ENCODE results near the gene ARID3A. TPM values are rescaled to one million over a fixed set of nuclear protein-coding genes. Genes with fewer than 3 reads are reported as not detected.

Gene ARID3A
- polyA plus RNA-seq, 4 donors, result 13.2 to 35.9 (median 19.1) TPM

GRCh38 chr19:998064-998463, 72.2 kb downstream of the ARID3A start:
- DNase-seq (ENCODE audit: low read depth in 4 of 4, low spot score in 3 of 4), result no peak

GRCh38 chr19:999379-999719, 73.5 kb downstream of the ARID3A start:
- DNase-seq (ENCODE audit: low read depth in 4 of 4, low spot score in 3 of 4), result no peak

GRCh38 chr19:1000095-1000494, 74.3 kb downstream of the ARID3A start, which contains the start of gene GRIN3B:
TSS of gene GRIN3B (plus strand) at chr19:1000419. CDS start at chr19:1000438, 19 bp downstream.
- no peak for DNase-seq (ENCODE audit: low read depth in 4 of 4, low spot score in 3 of 4)

GRCh38 chr19:1000591-1001537, 75.0 kb downstream of the ARID3A start:
- DNase-seq (ENCODE audit: low read depth in 4 of 4, low spot score in 3 of 4), result no peak

- no peak for DNase-seq (ENCODE audit: low read depth in 4 of 4, low spot score in 3 of 4)
These were observed 75.8 kb downstream of the ARID3A start for GRCh38 chr19:1001538-1002166.

GRCh38 chr19:1002600-1002999, 76.8 kb downstream of the ARID3A start:
- DNase-seq (ENCODE audit: low read depth in 4 of 4, low spot score in 3 of 4), result no peak

- DNase-seq (ENCODE audit: low read depth in 4 of 4, low spot score in 3 of 4), result no peak
These were observed 77.4 kb downstream of the ARID3A start for GRCh38 chr19:1003283-1003682.

GRCh38 chr19:1004204-1004802, 78.5 kb downstream of the ARID3A start:
- no peak for DNase-seq (ENCODE audit: low read depth in 4 of 4, low spot score in 3 of 4)

GRCh38 chr19:1004803-1005664, 79.2 kb downstream of the ARID3A start:
- no peak for DNase-seq (ENCODE audit: low read depth in 4 of 4, low spot score in 3 of 4)

GRCh38 chr19:1006711-1007398, 81.0 kb downstream of the ARID3A start:
- DNase-seq (ENCODE audit: low read depth in 4 of 4, low spot score in 3 of 4), result no peak

- DNase-seq (ENCODE audit: low read depth in 4 of 4, low spot score in 3 of 4), result no peak
These were observed 81.8 kb downstream of the ARID3A start for GRCh38 chr19:1007399-1008251.

GRCh38 chr19:1008268-1009040, 82.6 kb downstream of the ARID3A start:
- no peak for DNase-seq (ENCODE audit: low read depth in 4 of 4, low spot score in 3 of 4)

GRCh38 chr19:1009041-1009980, 83.5 kb downstream of the ARID3A start:
- no peak for DNase-seq (ENCODE audit: low read depth in 4 of 4, low spot score in 3 of 4)

GRCh38 chr19:1009981-1010538, 84.2 kb downstream of the ARID3A start:
- no peak for DNase-seq (ENCODE audit: low read depth in 4 of 4, low spot score in 3 of 4)

GRCh38 chr19:1010586-1011510, 85.0 kb downstream of the ARID3A start:
- DNase-seq (ENCODE audit: low read depth in 4 of 4, low spot score in 3 of 4), result no peak

GRCh38 chr19:1011831-1012333, 86.0 kb downstream of the ARID3A start:
- DNase-seq (ENCODE audit: low read depth in 4 of 4, low spot score in 3 of 4), result no peak
